Stimulated activated CD8-positive, alpha-beta memory T cell treated with anti-CD3 and anti-CD28 coated beads, Interleukin-7, amount 100 ng/mL, for 4 hours (primary cell): ENCODE results near the gene PAX2.

Experiments
- DNase-seq, 2 donors: peaks; one replicate each; pipeline ENCODE4 v3.0.0-alpha.2; 2020; ENCODE audit warnings: low read depth in 2 of 2

The PAX2 gene

DNA sequence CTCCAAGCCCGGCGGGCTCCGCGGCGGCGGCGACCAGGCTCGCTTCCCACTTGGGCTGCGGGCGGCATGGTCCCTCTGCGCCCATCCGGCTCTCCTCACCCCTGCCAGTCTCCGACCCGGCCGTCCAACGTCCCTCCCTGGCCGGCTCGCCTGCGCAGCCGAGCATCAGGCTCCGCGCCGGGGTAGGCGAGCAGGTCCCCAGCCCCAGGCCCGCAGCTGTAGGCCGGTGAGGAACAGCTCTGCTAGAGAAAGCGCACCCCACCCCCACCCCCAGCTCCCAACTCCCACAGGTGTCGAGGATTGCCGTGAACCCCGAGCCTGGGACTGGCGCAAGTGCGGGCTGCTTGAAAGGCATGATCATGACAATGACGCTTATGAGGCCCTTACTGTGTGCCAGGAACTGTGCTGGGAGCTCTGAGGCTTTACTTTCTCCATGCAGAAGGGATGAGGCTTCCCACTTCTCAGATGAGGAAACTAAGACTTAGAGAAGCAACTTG lies 20.8 kb upstream of the PAX2 start:
- no peak for DNase-seq

DNA sequence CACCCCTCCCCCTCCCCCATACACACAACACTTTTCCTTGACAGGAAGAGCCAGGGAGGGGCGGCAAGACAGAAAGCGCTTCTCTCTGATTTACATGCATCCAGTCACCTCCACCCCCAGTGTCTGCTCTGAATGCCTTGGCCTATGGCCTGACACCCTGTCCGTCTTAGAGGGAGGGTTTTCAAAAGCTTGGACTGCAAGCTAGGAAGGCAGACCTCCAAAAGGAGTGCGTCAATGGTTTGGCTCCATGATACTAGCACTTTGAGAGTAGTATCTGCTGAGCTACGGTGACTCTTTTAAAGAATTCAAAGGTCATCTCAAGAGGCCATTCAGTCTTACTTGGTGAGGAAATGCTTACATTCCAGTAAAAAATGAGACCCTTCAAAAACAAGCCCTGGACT lies 20.3 kb upstream of the PAX2 start:
- DNase-seq = no peak

DNA sequence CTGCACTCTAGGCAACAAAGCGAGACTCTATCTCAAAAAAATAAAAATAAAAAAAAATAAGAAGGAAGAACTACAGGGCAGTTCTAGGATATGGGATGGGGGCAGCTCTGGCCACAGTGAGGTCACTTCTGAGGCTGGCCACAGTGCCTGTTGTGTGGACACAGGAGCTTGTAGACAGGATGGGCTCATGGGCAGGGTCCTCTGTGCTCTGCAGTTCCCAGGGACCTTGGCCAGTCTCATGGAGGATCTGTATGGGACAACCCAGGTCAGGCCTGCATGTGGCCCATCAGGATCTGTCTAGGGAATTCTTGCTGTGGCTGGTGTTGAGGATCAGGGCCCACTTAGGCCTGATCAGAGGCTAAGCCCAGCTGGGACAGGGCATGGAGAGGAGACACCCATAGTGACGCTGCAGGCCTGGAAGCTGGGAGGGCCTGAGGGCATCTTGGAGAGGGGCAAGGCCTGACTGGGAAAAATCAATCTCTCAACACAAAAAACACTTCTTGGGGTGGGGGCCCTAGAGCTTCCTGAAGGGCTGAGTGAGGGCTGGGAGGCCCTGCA lies 19.4 kb upstream of the PAX2 start:
- DNase-seq = no peak

DNA sequence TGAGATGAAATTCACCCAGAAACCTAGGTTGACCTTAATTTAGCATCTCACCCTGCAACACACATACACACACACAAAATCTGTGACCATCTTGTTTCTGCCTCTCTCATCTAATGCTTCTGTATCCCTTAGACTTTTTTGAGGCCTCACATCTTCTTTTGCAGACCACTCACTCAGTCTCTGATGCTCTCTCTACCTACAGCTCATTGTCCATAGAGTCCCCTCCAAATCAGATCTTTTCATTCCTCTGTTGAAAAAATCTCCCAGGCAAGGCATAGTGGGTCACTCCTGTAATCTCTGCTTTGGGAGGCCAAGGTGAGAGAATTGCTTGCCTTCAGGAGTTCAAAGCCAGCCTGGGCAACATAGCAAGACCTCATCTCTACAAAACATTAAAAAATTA lies 17.6 kb upstream of the PAX2 start:
- DNase-seq = no peak

DNA sequence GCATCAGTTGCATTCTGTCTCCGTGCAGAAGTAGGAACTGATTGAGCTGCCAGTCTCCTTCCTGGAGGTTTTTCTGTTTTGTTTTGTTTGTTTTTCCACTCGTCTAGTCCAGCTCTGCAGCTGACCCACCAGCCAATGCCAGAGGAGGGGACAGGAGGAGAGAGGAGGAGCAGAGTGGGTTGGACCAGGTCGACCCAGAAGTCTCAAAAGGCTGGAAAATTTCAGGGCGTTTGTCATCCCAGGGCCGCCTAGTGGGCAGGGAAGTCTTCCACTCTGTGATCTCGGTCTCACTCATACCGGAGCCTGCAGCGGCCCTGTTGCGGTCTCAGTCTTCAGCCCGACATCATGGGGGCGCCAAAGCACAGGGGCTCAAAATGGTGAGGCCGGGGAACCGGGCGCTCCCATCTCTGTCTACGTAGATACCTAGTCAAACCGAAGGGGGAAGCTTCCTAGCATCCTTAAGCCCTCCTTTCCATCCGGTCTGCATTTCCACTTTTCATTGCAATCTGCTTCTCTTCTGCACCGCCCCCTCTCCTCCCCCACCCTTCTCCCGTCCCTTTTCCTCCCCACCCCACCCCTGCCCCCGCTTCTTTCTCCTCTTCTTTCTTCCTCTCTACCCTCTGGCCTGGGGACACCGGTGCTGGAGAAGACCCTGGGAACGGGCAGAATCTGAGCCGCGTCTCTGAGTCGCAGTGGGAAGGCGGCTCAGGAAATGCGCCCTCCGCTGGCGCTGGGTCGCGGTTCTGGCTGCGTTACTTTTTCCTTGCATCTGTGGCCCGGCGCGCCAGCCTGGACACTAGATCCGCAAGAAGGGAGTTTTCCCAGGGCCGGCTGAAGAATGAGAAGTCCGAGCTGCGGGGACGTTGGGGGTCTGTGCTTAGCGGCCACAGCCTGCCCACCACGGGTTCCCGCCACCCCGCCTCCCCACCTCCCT lies 16.2 kb upstream of the PAX2 start:
- no peak for DNase-seq

DNA sequence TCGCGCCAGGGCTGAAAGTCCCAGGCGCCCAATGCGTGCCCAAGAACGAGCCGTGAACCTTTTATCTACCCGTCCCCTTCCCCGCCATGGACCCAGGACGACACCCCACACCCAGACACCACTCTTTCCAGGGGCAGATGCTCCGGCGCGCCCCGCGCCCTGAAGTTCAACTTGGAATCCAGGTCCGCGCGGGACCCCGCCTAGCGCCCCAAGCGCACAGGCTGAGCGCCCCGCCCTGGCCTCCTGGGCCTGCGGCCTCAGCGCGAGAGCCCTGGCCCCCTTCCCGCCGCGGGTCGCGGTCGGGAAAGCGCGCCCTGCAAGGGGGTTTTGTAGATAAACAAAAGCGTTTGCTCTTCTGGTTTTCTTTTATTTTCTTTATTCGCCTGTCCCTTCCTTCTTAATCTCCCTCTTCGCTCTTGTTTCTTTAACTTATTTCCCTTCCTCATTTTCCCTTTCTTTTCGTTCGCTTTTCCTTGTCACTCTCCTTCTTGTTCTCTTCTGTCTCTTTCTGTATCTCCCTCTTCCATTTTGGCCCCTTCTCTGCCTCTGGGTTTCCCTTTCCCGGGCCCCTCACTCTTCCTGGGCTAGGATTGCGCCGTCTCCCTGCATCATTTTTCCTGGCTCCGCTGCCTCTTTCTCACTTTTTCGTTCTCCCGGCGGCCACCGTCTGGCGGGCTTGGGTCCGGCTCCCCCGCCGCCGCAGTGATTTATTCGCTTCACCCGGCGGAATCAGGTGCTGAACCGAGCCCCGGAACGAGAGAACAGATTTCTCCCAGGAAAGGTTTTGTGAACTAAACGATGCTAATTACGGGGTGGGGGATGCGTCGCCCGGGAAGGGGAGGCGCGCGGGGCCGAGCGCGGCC lies 15.3 kb upstream of the PAX2 start:
- no peak for DNase-seq

DNA sequence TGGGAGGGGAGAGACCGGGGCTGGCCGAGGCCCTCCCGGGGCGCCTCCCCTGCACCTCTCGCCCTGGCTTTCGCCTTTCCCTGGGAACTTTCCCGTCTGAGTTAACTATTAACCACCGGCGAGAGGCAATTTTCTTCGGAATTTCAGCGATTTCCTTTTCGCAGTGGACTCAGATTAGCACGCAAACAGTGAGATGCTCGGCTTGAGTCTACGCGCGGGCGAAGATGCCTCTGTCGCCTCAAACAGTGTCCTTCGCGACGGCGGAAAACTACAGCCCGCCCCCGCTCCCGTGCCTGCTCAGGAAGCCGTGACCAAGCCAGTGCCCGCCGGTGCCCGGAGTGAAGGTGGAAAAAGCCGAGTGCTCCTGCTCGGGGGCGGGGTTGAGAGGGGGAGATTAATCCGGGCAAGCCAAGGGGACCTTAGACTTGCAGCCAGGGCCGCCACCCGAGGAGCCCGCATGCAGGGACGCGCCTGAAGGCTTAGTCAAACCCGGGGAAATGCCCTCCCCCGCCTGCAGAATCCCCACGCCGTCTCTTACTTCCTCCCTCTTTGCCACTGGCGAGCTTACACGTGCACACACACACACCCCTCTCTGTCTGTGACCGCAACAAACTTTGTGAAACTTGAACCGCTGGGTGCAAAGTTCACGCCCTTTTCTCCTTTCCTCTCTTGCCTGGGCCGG lies 14.5 kb upstream of the PAX2 start:
- peak; percentile 5 to 19 for DNase-seq

DNA sequence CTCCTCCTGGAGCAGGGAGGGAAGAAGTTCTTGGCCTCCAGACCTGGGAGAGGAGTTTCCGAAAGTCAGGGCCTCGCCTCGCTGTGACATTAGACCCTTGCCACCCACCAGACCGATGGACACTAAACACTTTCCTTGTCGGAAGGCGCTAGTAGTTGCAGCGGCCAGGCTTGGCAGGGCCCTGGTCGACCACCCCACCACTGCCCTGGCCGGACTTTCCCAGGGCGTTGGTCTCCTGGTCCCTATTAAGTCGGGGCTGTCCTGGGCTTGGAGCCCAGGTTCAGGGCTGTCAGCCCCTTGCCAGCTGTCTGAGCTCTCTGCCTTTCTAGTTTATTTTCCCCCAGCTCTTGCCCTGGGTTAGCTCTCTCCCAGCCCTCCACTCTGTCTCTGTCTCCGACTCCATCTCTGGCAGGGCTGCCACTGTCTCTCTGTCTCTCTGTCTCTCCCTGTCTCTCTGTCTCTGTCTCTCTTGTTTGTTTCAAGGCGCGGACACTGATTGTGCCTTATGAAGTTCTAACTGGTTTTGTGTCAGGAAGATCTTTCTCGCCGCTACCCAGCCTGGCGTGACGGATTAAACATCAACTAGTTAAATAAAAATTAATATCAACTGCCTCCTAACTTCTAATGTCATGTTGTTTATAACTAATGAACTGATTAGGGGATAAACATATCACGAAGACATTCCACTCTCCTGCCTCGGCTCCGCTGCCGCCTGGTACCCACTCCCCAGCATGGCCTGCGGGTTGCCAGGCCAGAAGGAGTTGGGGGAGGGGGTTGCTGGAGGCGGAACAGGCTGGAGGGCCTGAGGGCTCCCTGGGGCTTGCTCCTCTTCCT lies 13.8 kb upstream of the PAX2 start:
- no peak for DNase-seq

DNA sequence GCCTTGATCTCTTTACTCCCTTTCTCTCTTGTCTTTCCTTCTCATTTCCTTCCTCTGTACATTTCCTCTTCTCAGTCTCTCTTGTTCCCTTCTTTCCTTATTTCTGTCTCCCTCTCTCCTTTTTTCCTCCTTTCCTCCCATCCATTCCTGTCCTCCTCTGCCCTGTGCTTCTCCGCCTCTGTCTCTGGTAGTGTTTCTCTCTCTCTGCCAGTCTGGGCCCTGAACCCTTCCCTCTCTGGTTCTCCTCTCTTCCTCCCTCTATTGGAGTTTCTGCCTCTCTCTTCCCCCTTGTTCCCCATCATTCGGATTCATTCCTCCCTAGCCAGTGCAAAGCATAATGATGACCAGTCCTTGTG lies 13.2 kb upstream of the PAX2 start:
- DNase-seq = no peak

DNA sequence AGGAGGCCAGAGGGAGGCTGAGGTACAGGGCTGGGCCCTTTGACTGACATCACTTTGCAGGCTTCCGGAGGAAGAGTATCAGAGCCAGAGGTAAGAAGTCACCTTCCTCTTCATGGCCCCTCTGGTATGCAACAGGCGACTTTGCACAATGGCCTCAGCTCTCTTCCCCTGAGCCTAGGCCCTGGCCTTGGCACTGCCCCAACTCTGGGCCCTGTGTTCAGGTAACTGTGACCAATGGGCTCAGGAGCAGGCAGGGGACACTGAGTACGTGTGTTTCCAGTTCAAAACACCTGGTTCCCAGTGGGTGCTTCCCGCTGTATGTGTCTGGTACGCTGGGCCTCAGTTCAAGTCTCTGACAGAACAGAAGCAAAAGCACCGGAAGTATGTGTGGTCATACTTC lies 12.1 kb upstream of the PAX2 start:
- DNase-seq = no peak

DNA sequence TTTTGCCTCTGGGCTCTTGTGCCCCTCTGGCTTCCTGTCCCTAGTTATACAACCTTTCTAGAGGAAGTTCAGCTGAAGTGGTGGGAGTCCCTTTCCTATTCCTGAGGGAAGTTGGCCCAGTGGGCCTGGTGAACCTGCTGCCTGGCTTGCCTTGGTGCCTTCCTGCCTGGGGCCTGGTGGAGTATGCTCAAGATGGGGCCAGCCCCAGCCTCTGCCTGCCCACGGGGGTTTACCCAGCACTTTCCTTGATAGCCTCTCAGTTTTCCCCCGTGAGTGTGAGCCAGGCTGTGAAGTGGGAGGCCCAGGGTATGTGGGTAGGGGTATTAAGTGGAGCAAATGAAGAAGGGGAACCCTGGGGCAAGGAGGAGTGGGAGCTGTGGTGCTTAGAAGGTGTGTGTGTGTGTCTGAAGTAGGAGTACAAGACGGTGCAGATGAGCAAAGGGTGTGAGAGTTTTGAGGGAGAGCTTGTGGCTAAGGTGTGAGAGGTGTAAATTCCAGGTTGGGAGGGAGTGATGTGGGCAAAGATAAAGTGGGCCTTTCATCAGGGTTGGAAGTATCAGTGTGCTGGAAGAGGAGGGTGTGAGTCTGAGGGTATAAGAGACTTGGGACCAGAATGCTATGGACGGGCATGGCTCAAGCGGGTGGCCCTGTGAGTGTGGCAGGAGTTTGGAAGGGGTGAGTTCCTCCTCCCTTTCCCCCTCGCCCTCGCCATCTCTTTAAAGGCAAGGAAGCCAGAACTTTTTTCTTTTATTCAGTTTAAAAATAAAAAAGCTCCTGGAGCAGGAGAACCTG lies 10.9 kb upstream of the PAX2 start:
- DNase-seq = no peak

DNA sequence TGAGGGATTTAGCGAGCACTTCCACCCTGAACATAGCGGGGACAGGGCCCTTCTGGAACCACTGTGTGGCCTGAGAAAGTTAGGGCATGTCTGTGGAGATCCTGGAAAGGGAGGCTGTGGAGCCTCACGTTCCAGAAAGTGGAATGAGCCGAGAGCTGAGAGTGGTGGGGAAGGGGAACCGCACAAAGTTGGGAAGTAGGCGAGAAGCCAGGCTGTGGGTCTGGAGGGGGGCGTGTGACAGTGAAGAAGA lies 10.4 kb upstream of the PAX2 start:
- DNase-seq = no peak

DNA sequence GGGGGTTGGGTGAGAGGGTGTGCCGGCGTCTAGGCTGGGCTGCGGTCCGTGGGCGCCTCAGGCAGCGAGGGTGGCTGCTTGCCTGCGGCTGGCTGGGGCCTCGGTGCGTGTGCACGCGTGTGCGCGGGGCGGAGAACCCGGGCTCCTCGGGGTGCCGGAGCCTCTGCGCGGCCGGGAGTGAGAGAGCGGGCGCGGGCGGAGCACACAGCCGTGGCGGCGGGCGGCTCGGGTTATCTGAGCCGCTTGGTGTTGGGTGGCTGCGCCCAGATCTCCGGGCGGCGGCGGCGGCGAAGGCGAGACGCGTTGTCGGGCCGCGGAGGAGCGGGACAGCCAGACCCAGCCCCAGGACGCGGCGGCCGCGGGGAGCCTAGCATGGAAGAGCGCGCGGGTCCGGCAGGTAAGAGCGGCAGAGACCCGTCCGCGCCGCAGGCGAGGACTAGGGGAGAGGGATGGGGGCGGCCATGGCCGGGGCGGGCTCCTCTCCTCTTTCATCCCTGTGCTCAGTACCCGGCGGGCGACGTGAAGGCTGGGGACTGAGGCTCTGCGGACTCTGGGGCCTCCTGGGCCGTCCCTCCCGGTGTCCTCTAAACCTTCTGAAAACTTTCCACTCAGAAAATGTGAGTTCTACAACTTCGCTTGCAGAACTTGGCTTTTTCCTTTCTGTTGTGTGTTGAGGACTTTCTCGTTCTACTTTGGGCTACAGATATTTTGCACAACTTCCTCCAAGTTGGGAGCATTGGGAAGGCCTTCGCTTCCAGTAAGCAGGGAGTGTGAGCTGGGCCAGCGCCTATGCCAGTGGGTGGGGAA lies 9.8 kb upstream of the PAX2 start:
- no peak for DNase-seq

DNA sequence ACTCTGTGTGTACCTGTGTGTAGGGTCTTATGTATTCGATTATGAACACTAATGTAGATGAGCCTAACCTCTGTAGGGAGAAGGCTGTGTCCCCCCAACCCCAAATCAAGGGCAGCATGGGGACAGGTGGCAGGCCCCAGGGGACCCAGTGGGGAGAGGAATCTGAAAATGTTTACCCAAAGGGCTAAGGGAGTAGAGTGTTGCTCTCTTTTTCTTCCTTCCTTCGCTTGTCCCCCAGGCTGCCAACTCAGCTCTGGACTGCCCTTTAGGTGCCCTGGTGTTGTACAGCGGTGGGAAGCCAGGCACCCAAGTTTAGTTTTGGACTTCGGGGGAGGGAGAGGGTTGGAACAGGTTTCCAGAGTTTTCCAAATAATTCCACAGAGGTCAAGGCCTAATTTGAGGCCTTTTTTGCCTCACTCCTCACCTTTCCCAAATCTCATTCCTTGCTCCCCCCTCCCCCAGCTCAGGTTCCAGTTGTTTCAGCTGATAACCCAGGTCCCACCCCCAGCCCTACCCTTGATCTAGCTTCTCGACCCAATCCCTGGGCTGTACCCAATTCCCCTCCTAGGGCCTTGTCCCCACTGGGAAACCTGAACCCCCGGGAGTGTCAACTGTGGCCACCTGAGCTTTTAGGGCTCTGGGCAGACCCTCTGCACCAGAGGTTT lies 9.1 kb upstream of the PAX2 start:
- DNase-seq = no peak

DNA sequence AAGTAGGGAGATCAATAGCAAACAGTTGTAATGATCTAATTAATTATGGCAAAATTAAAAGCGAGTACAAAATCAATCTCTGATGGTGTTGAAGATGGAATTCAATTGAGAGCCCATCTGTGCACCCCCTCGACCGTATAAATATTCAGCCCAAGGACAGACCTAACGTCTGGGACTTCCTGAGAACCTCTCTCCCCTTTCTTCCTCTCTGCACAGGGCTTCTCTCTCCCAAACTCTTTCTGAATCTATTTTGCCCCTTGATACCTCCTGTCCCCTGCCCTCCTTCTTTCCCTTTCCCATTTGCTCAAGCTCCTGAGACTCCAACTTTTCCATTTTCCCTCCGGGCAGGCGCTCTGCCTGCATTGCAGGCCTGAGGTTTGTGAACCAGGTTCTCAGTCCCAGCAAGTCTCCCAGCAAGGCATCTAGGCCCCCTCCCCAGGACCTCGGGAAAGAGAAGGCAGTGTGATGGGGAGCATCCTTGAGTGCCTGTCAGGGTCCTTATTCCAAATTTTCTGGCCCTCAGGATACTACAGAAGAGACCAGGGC lies 8.5 kb upstream of the PAX2 start:
- no peak for DNase-seq

DNA sequence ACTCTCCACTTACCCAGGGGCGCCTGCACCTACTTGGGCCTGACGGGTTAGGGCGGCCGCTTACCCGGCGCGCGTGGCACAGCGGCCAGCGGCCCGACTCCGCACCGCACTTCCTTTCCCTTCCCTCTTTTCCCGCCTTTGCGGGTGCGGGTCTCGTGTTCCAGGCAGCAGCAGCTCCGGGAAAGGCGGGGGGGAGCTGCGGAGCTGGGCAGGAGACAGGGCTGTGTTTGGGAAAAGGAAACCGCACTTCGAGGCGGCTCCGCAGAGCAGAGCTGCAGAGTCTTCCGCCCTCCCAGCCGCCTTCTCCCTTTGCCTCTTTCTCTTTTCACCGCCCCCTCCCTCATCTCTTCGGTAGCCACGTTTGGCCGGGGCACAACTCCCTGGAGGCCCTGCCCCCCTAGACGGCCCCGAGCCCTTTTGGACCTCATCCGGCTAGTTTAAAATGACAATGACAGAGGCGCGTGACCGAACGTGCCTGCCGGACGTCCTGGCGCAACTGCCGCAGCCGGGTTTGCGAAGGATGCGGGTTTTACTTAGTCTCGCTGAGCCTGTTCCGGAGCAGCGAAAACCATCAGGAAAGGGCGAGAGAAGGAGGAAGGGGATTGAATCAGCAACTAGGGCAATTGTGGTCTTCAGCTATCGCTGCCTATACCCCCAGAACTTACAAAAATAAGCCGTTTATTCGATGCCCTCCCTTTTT lies 7.9 kb upstream of the PAX2 start:
- no peak for DNase-seq

DNA sequence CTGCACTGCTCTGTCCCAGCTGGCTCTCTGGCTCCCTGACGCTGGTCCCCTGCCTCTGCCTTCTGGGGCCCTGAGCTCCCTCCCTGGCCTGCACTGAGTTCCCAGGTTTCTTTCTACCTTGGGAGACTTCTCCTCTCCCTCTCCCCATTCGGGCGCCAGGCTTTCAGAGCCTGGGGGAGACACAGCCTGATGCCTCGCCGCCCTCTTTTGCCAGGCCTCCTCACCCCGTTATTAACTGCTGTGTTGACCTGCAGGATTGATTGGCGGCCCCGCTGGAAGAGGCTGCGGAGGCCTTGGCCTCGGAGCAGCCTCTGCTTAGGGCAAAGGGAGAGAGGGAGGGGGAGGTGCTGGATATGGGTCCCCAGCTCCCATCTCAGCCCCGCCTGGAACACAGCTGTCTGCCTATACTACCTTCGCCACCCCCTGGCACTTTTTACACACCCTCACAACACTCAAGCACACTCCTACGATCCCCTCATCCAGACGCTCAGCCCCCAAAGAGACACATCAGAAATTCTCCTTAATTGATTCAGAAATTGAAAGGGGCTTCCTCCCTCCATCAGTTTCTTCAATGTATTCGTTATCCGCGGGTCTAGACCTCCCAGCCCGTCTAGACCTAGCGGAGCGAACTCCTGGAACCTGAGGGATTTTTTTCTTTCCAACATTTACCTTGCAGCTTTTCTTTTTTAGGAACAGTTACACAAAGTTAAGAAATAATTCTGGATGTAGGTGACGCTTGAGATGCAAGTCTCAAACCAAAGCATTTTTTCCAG lies 7.1 kb upstream of the PAX2 start:
- no peak for DNase-seq
